Parathyroid adenoma (tissue), 2 donors: Measurements from ENCODE around the gene RGS6.

ENCODE experiments used
- H2AFZ ChIP-seq: fragments of 300-600 bp; sonication (generic); one replicate; pipeline ENCODE4 v1.7.0; 2017; ENCODE audit warnings: antibody characterized with exemption, mild to moderate bottlenecking
- H3K27ac ChIP-seq: fragments of 300-600 bp; sonication (generic); one replicate; pipeline ENCODE4 v1.7.0; 2017
- H3K27me3 ChIP-seq: fragments of 300-600 bp; sonication (generic); one replicate; pipeline ENCODE4 v1.7.0; 2017; ENCODE audit warnings: low read length; ENCODE audit not compliant: control insufficient read depth, insufficient read depth
- H3K36me3 ChIP-seq: fragments of 300-600 bp; sonication (generic); one replicate; pipeline ENCODE4 v1.7.0; 2017; ENCODE audit warnings: low read length; ENCODE audit not compliant: control insufficient read depth, insufficient read depth
- H3K4me1 ChIP-seq: fragments of 300-600 bp; sonication (generic); one replicate; pipeline ENCODE4 v1.7.0; 2017; ENCODE audit warnings: control low read depth
- H3K4me2 ChIP-seq: fragments of 300-600 bp; sonication (generic); one replicate; pipeline ENCODE4 v1.7.0; 2017; ENCODE audit warnings: low read length
- H3K4me3 ChIP-seq: fragments of 300-600 bp; sonication (generic); one replicate; pipeline ENCODE4 v1.7.0; 2017; ENCODE audit warnings: low read depth, low read length
- H3K79me2 ChIP-seq: fragments of 300-600 bp; sonication (generic); one replicate; pipeline ENCODE4 v1.7.0; 2017; ENCODE audit warnings: control low read depth
- H3K9ac ChIP-seq: fragments of 300-600 bp; sonication (generic); one replicate; pipeline ENCODE4 v1.7.0; 2017; ENCODE audit warnings: mild to moderate bottlenecking
- H3K9me3 ChIP-seq: fragments of 300-600 bp; sonication (generic); one replicate; pipeline ENCODE4 v1.7.0; 2017; ENCODE audit warnings: low read length; ENCODE audit not compliant: control insufficient read depth
- CTCF ChIP-seq: fragments of 300-600 bp; sonication (generic); IDR thresholded peaks from one replicate; pipeline ENCODE4 v1.7.0; 2017; ENCODE audit warnings: antibody characterized with exemption, mild to moderate bottlenecking
- donor health status: primary hyperparathyroidism.

The RGS6 gene

GRCh38 chr14:72595152-72595862 lies 663.1 kb downstream of the RGS6 start:
- peaks cover 29% of the 10 kb centered on the region for H3K4me1 ChIP-seq
- peak overlapping the region; percentile 51 for H3K27ac ChIP-seq
- TF ChIP-seq CTCF = no peak
- H3K9ac ChIP-seq = no peak overlapping the region
- no peaks in the 10 kb centered on the region for H3K9me3 ChIP-seq
- no peaks in the 10 kb centered on the region for H3K79me2 ChIP-seq
- H3K4me3 ChIP-seq = no peak overlapping the region
- peak overlapping the region; percentile 31 for H3K4me2 ChIP-seq
- H3K27me3 ChIP-seq = no peaks in the 10 kb centered on the region
- no peaks in the 10 kb centered on the region for H3K36me3 ChIP-seq
- no peak overlapping the region for H2AFZ ChIP-seq

- Histone ChIP-seq H3K9ac (no peak overlapping the region), H2AFZ (no peak overlapping the region), H3K4me2 (no peak overlapping the region), H3K27ac (no peak overlapping the region), H3K4me1 (peaks cover 20% of the 10 kb centered on the region), H3K36me3 (no peaks in the 10 kb centered on the region), H3K9me3 (no peaks in the 10 kb centered on the region), H3K4me3 (no peak overlapping the region), H3K27me3 (no peaks in the 10 kb centered on the region), H3K79me2 (no peaks in the 10 kb centered on the region)
- no peak for TF ChIP-seq CTCF
These were observed 665.3 kb downstream of the RGS6 start for GRCh38 chr14:72597252-72598233.

- no peaks in the 10 kb centered on the region for H3K36me3 ChIP-seq
- no peak for TF ChIP-seq CTCF
- no peak overlapping the region for H3K4me2 ChIP-seq
- H3K4me1 ChIP-seq = peaks cover 14% of the 10 kb centered on the region
- no peaks in the 10 kb centered on the region for H3K27me3 ChIP-seq
- H3K27ac ChIP-seq = no peak overlapping the region
- H2AFZ ChIP-seq = no peak overlapping the region
- no peak overlapping the region for H3K9ac ChIP-seq
- no peaks in the 10 kb centered on the region for H3K79me2 ChIP-seq
- no peaks in the 10 kb centered on the region for H3K9me3 ChIP-seq
- no peak overlapping the region for H3K4me3 ChIP-seq
These were observed 666.1 kb downstream of the RGS6 start for GRCh38 chr14:72598306-72598705.

GRCh38 chr14:72599579-72600470 lies 667.6 kb downstream of the RGS6 start:
- H3K9me3 ChIP-seq = no peaks in the 10 kb centered on the region
- no peak overlapping the region for H3K4me2 ChIP-seq
- no peak overlapping the region for H3K27ac ChIP-seq
- peaks cover 14% of the 10 kb centered on the region for H3K4me1 ChIP-seq
- H3K9ac ChIP-seq = no peak overlapping the region
- no peaks in the 10 kb centered on the region for H3K79me2 ChIP-seq
- H3K4me3 ChIP-seq = no peak overlapping the region
- H3K27me3 ChIP-seq = no peaks in the 10 kb centered on the region
- no peak for TF ChIP-seq CTCF
- H3K36me3 ChIP-seq = no peaks in the 10 kb centered on the region
- H2AFZ ChIP-seq = no peak overlapping the region
